Spleen (tissue), 13 donors: Measurements from ENCODE around the gene GRN. TPM values are rescaled to one million over a fixed set of nuclear protein-coding genes. Genes with fewer than 3 reads are reported as not detected.

Experiments
- DNase-seq: peaks from one replicate; pipeline ENCODE4 v3.0.0-alpha.2; 2020
- H3K27ac ChIP-seq, 8 donors: fragments of 200-600 bp; sonication (generic) in 7 of 8; 1 replicate in 4 of 8; 2 replicates in 4 of 8; pipeline versions ENCODE4 v1.5.0 to v1.8.0; 2016 to 2021; ENCODE audit warnings: inconsistent platforms in 4 of 8, mild to moderate bottlenecking in 4 of 8, moderate library complexity in 1 of 8
- H3K27me3 ChIP-seq, 7 donors: fragments of 200-600 bp; sonication (generic) in 6 of 7; replicated peaks in 1 of 7; 1 replicate in 4 of 7; 2 replicates in 3 of 7; pipeline versions ENCODE4 v1.5.0 to v1.8.0; 2016 to 2021; ENCODE audit warnings: inconsistent platforms in 3 of 7, mild to moderate bottlenecking in 1 of 7
- H3K36me3 ChIP-seq, 6 donors: fragments of 200-600 bp; sonication (generic) in 5 of 6; 1 replicate in 4 of 6; 2 replicates in 2 of 6; pipeline versions ENCODE4 v1.5.0 to v1.8.0; 2016 to 2021; ENCODE audit warnings: inconsistent platforms in 2 of 6
- H3K4me1 ChIP-seq, 6 donors: fragments of 200-600 bp; sonication (generic) in 5 of 6; 1 replicate in 3 of 6; 2 replicates in 3 of 6; pipeline versions ENCODE4 v1.5.0 to v1.8.0; 2016 to 2021; ENCODE audit warnings: inconsistent platforms in 3 of 6
- H3K4me3 ChIP-seq, 8 donors: fragments of 200-600 bp; sonication (generic) in 7 of 8; 1 replicate in 4 of 8; 2 replicates in 4 of 8; pipeline versions ENCODE4 v1.5.0 to v1.8.0; 2016 to 2021; ENCODE audit warnings: inconsistent platforms in 4 of 8, mild to moderate bottlenecking in 4 of 8, moderate library complexity in 2 of 8
- H3K9me3 ChIP-seq, 8 donors: fragments of 200-600 bp; sonication (generic) in 7 of 8; 1 replicate in 4 of 8; 2 replicates in 4 of 8; pipeline versions ENCODE4 v1.5.0 to v1.8.0; 2016 to 2021; ENCODE audit warnings: inconsistent platforms in 4 of 8
- POLR2A ChIP-seq, 3 donors: fragments of 450-650 bp; IDR thresholded peaks; one replicate each; pipeline ENCODE4 v1.5.1; 2017; ENCODE audit warnings: antibody characterized with exemption in 3 of 3, mild to moderate bottlenecking in 1 of 3
- POLR2AphosphoS5 ChIP-seq, 3 donors: sonication (generic); formaldehyde crosslinking; IDR thresholded peaks; one replicate each; pipeline ENCODE4 v1.5.1; 2017; ENCODE audit warnings: antibody characterized with exemption in 3 of 3
- WGBS, 5 donors: extraction: QIAGEN DNeasy Blood & Tissue Kit in 3 of 5; methylation state at CpG; one replicate each; pipeline versions ENCODE4 v1.1.5 to v1.1.7; 2013 to 2018; 5-methylcytosine and 5-hydroxymethylcytosine counted together
- intact Hi-C: fragments of 100-400 bp; cut with DNase I; formaldehyde crosslinking; loops from one replicate; pipeline ENCODE4 v1.15.0; 2023; ENCODE audit warnings: low total_unique reads
- long read RNA-seq, 2 donors: transcript quantifications; one replicate each; lab custom pipeline, GENCODE V29; 2026
- polyA plus RNA-seq, 3 donors: library from polyadenylated mRNA; stranded (reverse); fragments of 200-250 nt; gene quantifications; one replicate each; pipeline ENCODE4 v1.2.1, GENCODE V29; 2013
- total RNA-seq, 7 donors: library from RNA; depleted of rRNA in 3 of 7; stranded (reverse); fragments of >200 nt in 3 of 7; fragmentation: NEBNext Ultra II Directional in 4 of 7; extraction: Animal tissue kit (Norgen Biotek cat#: 25700) in 4 of 7; gene quantifications; one replicate each; pipeline versions ENCODE4 v1.1.0 to v1.2.1, GENCODE V29; 2016 to 2021
- TF ChIP-seq, protein P1 (sequence below), 11 experiments: fragments of 200-600 bp in 7 of 11; fragments of 450-650 bp in 4 of 11; sonication (generic) in 4 of 11; IDR thresholded peaks in 8 of 11; conservative IDR thresholded peaks in 3 of 11; 1 replicate in 7 of 11; 2 replicates in 4 of 11; pipeline versions ENCODE4 v1.4.0 to v1.8.0; 2016 to 2021; ENCODE audit warnings: antibody characterized with exemption in 11 of 11, inconsistent platforms in 4 of 11, mild to moderate bottlenecking in 1 of 11
- donor health status: healthy with polysubstance abuse.
- donor health status: DM: no; HTN: no; CAD: no; lungs with moderate emphysema.
- donor health status: DM: no; HTN: no; CAD: no.
- donor health status: Bipolar disorder and iron deficiency.
- donor health status: healthy.
- donor health status: DM: no; HTN: no; CAD: no.
- donor health status: DM: yes; HTN: yes; CAD: no.

Gene GRN
- total RNA-seq (100 to 1,000 TPM; 503 to 896 (median 579) TPM), polyA plus RNA-seq (100 to 1,000 TPM; 135 to 237 (median 166) TPM)
- long read RNA-seq, donor 1, transcript GRN-201 (13 exons, 2,342 nt) = major isoform, 93 of 199 reads
- long read RNA-seq, donor 1, partial matches to known transcripts = 103 of 199 reads
- long read RNA-seq, donor 1, other reads (novel, unspliced or antisense) = 0 of 199 reads
- long read RNA-seq, donor 2, transcript GRN-201 (13 exons, 2,342 nt) = major isoform, 87 of 132 reads
- long read RNA-seq, donor 2, partial matches to known transcripts = 44 of 132 reads
- long read RNA-seq, donor 2, other reads (novel, unspliced or antisense) = 0 of 132 reads

DNA sequence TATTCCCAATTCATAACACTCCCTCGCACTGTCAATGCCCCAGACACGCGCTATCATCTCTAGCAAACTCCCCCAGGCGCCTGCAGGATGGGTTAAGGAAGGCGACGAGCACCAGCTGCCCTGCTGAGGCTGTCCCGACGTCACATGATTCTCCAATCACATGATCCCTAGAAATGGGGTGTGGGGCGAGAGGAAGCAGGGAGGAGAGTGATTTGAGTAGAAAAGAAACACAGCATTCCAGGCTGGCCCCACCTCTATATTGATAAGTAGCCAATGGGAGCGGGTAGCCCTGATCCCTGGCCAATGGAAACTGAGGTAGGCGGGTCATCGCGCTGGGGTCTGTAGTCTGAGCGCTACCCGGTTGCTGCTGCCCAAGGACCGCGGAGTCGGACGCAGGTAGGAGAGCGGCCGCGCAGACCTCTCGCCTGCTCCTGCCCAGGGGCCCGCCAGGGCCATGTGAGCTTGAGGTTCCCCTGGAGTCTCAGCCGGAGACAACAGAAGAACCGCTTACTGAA is at the start of gene GRN:
Gene GRN (plus strand): TSS at position 364 of the 515 bp plus-strand sequence. CDS start 3,863 bp downstream, outside the sequence.
- Histone ChIP-seq H3K36me3 (peaks cover 0 to 18% (median 11%) of the 10 kb centered on the region in 6 donors), H3K27ac (peak within 1 kb of the TSS; percentile 86 to 97 (median 92)), H3K4me3 (peak within 1 kb of the TSS; percentile 64 to 97 (median 79)), H3K27me3 (no peaks in the 10 kb centered on the region), H3K4me1 (peaks cover 36 to 69% (median 57%) of the 10 kb centered on the region in 6 donors), H3K9me3 (no peaks in the 10 kb centered on the region)
- TF ChIP-seq POLR2AphosphoS5 (IDR thresholded peaks at IDR 0.05) (peak; percentile 92 to 96 (median 93)), POLR2A (IDR thresholded peaks at IDR 0.05) (peak in 2 of 3 donors; percentile 60 to 87)
- TF ChIP-seq, protein P1, sequence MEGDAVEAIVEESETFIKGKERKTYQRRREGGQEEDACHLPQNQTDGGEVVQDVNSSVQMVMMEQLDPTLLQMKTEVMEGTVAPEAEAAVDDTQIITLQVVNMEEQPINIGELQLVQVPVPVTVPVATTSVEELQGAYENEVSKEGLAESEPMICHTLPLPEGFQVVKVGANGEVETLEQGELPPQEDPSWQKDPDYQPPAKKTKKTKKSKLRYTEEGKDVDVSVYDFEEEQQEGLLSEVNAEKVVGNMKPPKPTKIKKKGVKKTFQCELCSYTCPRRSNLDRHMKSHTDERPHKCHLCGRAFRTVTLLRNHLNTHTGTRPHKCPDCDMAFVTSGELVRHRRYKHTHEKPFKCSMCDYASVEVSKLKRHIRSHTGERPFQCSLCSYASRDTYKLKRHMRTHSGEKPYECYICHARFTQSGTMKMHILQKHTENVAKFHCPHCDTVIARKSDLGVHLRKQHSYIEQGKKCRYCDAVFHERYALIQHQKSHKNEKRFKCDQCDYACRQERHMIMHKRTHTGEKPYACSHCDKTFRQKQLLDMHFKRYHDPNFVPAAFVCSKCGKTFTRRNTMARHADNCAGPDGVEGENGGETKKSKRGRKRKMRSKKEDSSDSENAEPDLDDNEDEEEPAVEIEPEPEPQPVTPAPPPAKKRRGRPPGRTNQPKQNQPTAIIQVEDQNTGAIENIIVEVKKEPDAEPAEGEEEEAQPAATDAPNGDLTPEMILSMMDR (IDR thresholded peaks at IDR 0.05 in 8 of 11, conservative IDR thresholded peaks at IDR 0.05 in 3 of 11) = no peak
- 0 to 1% (median 1%) methylated on average over 25 to 26 of the region's 26 CpGs for WGBS, 5 donors
- intact Hi-C loops = no loop called here
- peak; percentile 95 for DNase-seq

DNA sequence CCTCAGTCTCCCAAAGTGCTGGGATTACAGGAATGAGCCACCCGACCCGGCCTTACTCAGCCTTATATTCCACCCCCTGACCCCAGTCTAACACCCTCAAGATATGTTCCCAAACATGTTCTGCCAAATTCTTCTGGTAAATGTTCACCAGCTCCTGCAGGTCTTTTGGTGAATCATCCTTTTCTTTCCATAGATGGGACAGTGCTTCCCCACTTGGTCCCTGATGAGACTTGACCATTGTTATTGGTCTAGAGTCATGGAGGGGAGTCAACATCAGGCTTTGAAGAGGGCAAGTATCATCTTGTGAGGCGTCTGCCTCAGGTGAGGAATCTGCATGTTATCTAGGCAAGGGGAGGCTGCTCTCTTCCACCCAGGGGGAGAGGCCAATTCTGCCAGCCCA is 47.1 kb upstream of the GRN start:
- H3K27ac ChIP-seq = no peak overlapping the region
- no peak overlapping the region for H3K4me3 ChIP-seq
- peaks cover 0 to 8% (median 0%) of the 10 kb centered on the region in 6 donors for H3K4me1 ChIP-seq
- TF ChIP-seq, protein P1 (IDR thresholded peaks at IDR 0.05 in 8 of 11, conservative IDR thresholded peaks at IDR 0.05 in 3 of 11) = no peak
- TF ChIP-seq POLR2A (IDR thresholded peaks at IDR 0.05) = no peak
- no peak for TF ChIP-seq POLR2AphosphoS5 (IDR thresholded peaks at IDR 0.05)
- WGBS, 5 donors = 83 to 95% (median 89%) methylated on average over 3 of the region's 3 CpGs
- no peak for DNase-seq
- intact Hi-C loops = no loop called here
- no peaks in the 10 kb centered on the region for H3K36me3 ChIP-seq
- H3K9me3 ChIP-seq = no peaks in the 10 kb centered on the region
- peaks cover 0 to 19% (median 0%) of the 10 kb centered on the region in 7 donors for H3K27me3 ChIP-seq

DNA sequence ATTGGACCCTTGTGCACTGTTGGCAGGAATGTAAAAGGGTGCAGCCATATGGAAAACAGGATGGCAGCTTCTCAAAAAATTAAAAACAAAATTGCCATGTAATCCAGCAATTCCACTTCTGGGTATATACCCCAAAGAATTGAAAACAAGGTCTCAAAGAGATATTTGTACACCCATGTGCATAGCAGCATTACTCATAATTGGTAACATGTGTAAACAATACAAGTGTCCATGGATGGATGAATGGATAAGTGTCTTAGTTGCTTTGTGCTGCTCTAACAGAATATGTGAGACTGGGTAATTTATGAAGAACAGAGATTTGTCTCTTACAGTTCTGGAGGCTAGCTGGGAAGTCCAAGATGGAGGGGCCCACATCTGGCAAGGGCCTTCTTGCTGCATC is 40.5 kb upstream of the GRN start:
- TF ChIP-seq, protein P1 (IDR thresholded peaks at IDR 0.05 in 8 of 11, conservative IDR thresholded peaks at IDR 0.05 in 3 of 11) = no peak
- Histone ChIP-seq H3K9me3 (no peaks in the 10 kb centered on the region), H3K4me1 (peaks cover 16 to 24% (median 21%) of the 10 kb centered on the region in 6 donors), H3K36me3 (no peaks in the 10 kb centered on the region), H3K4me3 (no peak overlapping the region), H3K27me3 (peaks cover 0 to 79% (median 15%) of the 10 kb centered on the region in 7 donors), H3K27ac (no peak overlapping the region)
- no peak for DNase-seq
- intact Hi-C loops = no loop called here
